SH-SY5Y (cell line): ENCODE results near the gene SEC61B.

ENCODE experiments used
- GATA2 ChIP-seq: IDR thresholded peaks from 2 replicates; pipeline ENCODE4 v1.6.1; 2011; ENCODE audit warnings: mild to moderate bottlenecking, low read depth, low read length
- GATA3 ChIP-seq: IDR thresholded peaks from 2 replicates; pipeline ENCODE4 v1.6.1; 2011; ENCODE audit warnings: low read depth, mild to moderate bottlenecking, low read length, moderate library complexity

GRCh38 chr9:99185934-99186333 is 36.1 kb upstream of the SEC61B start:
- no peak for TF ChIP-seq GATA2
- TF ChIP-seq GATA3, result no peak
